Measurements from ENCODE around the gene KLF3. TPM values are rescaled to one million over a fixed set of nuclear protein-coding genes. Genes with fewer than 3 reads are reported as not detected.

The KLF3 gene
- polyA plus RNA-seq, 1 experiment = 11.4 TPM

GRCh38 chr4:38733663-38734062 lies 69.7 kb downstream of the KLF3 start:
- Histone ChIP-seq H3K4me3 (ENCODE audit: low read depth, low read length) (no peak overlapping the region), H3K36me3 (ENCODE audit: control insufficient read depth, insufficient read depth, low read length) (no peaks in the 10 kb centered on the region), H3K27me3 (ENCODE audit: control insufficient read depth, insufficient read depth, low read length) (peaks cover 1% of the 10 kb centered on the region; the same call in 1 of the 2 replicates)
- CTCF ChIA-PET = interaction anchor here (1.8 kb wide), 1 partner anchor 26 kb away, joined by 5 read pairs; no protein-coding TSS in a partner anchor
- POLR2A ChIA-PET = no interaction called here
- no peak for TF ChIP-seq CTCF (IDR thresholded peaks at IDR 0.05; ENCODE audit: insufficient read depth, low read depth, low read length)
- no peak for DNase-seq (ENCODE audit: low read depth)

- Histone ChIP-seq H3K27me3 (ENCODE audit: control insufficient read depth, insufficient read depth, low read length) (peaks cover 1% of the 10 kb centered on the region; the same call in 1 of the 2 replicates), H3K36me3 (ENCODE audit: control insufficient read depth, insufficient read depth, low read length) (no peaks in the 10 kb centered on the region), H3K4me3 (ENCODE audit: low read depth, low read length) (no peak overlapping the region)
- ChIA-PET CTCF (interaction anchor here (0.7 to 2.6 kb wide), 6 partner anchors 25 to 559 kb away, joined by 3 to 12 read pairs (median 4); partner anchors contain the start of gene TLR10), POLR2A (no interaction called here)
- TF ChIP-seq CTCF (IDR thresholded peaks at IDR 0.05; ENCODE audit: insufficient read depth, low read depth, low read length) = no peak
- DNase-seq (ENCODE audit: low read depth) = no peak
Observed at GRCh38 chr4:38734446-38734845, 70.4 kb downstream of the KLF3 start.

- CTCF ChIA-PET = interaction anchor here (0.7 to 2.6 kb wide), 6 partner anchors 24 to 560 kb away, joined by 3 to 12 read pairs (median 4); partner anchors contain the start of gene TLR10
Observed at GRCh38 chr4:38734911-38735310, 70.9 kb downstream of the KLF3 start.

GRCh38 chr4:38735870-38736269 lies 71.9 kb downstream of the KLF3 start:
- Histone ChIP-seq H3K27me3 (ENCODE audit: control insufficient read depth, insufficient read depth, low read length) (peaks cover 1% of the 10 kb centered on the region; the same call in 1 of the 2 replicates), H3K4me3 (ENCODE audit: low read depth, low read length) (no peak overlapping the region), H3K36me3 (ENCODE audit: control insufficient read depth, insufficient read depth, low read length) (no peaks in the 10 kb centered on the region)
- POLR2A ChIA-PET = no interaction called here
- DNase-seq (ENCODE audit: low read depth) = no peak
- TF ChIP-seq CTCF (IDR thresholded peaks at IDR 0.05; ENCODE audit: insufficient read depth, low read depth, low read length) = no peak
- CTCF ChIA-PET = interaction anchor here (1.5 to 2.6 kb wide), 2 partner anchors 556 to 561 kb away, joined by 4 to 12 read pairs; no protein-coding TSS in a partner anchor

More at GRCh38 chr4:38734911-38735310, 70.9 kb downstream of the KLF3 start:
- Histone ChIP-seq H3K36me3 (ENCODE audit: control insufficient read depth, insufficient read depth, low read length) (no peaks in the 10 kb centered on the region), H3K4me3 (ENCODE audit: low read depth, low read length) (no peak overlapping the region), H3K27me3 (ENCODE audit: control insufficient read depth, insufficient read depth, low read length) (peaks cover 1% of the 10 kb centered on the region; the same call in 1 of the 2 replicates)
- POLR2A ChIA-PET = no interaction called here
- DNase-seq (ENCODE audit: low read depth) = no peak
- TF ChIP-seq CTCF (IDR thresholded peaks at IDR 0.05; ENCODE audit: insufficient read depth, low read depth, low read length) = no peak

- POLR2A ChIA-PET = no interaction called here
- no peak for TF ChIP-seq CTCF (IDR thresholded peaks at IDR 0.05; ENCODE audit: insufficient read depth, low read depth, low read length)
- CTCF ChIA-PET = interaction anchor here (6.5 kb wide), 1 partner anchor 8 kb away, joined by 40 read pairs; no protein-coding TSS in a partner anchor
- no peak overlapping the region for H3K4me3 ChIP-seq (ENCODE audit: low read depth, low read length)
- no peaks in the 10 kb centered on the region for H3K36me3 ChIP-seq (ENCODE audit: control insufficient read depth, insufficient read depth, low read length)
- H3K27me3 ChIP-seq (ENCODE audit: control insufficient read depth, insufficient read depth, low read length) = peaks cover 1% of the 10 kb centered on the region; the same call in 1 of the 2 replicates
- no peak for DNase-seq (ENCODE audit: low read depth)
Observed at GRCh38 chr4:38738940-38739803, 75.2 kb downstream of the KLF3 start.
